GM08714 (cell line): ENCODE measurements around the gene VIM.

Experiments used
- H3K4me3 ChIP-seq: fragments of 200-500 bp; sonication (Bioruptor generic); 2 replicates; pipeline ENCODE4 v1.5.1; 2014; ENCODE audit warnings: mild to moderate bottlenecking, low read length, inconsistent platforms
- ZNF274 ChIP-seq: IDR thresholded peaks from 2 replicates; pipeline ENCODE4 v1.6.1; 2012; ENCODE audit warnings: mild to moderate bottlenecking, low read depth, low read length

VIM gene

GRCh38 chr10:17232276-17232960 is 4.4 kb downstream of the VIM start:
- no peak for TF ChIP-seq ZNF274
- no peak overlapping the region; the same call in 1 of the 2 replicates for H3K4me3 ChIP-seq

- TF ChIP-seq ZNF274: no peak
- H3K4me3 ChIP-seq: no peak overlapping the region
Measured at GRCh38 chr10:17233286-17233991, 5.4 kb downstream of the VIM start.

GRCh38 chr10:17234431-17234945 is 6.4 kb downstream of the VIM start:
- TF ChIP-seq ZNF274: no peak
- H3K4me3 ChIP-seq: no peak overlapping the region

- TF ChIP-seq ZNF274: no peak
- no peak overlapping the region for H3K4me3 ChIP-seq
Measured at GRCh38 chr10:17235136-17235535, 7.1 kb downstream of the VIM start.

GRCh38 chr10:17236468-17237148 is 8.6 kb downstream of the VIM start:
- no peak overlapping the region for H3K4me3 ChIP-seq
- TF ChIP-seq ZNF274: no peak

- no peak for TF ChIP-seq ZNF274
- H3K4me3 ChIP-seq: no peak overlapping the region
Measured at GRCh38 chr10:17237149-17237527, 9.1 kb downstream of the VIM start.

GRCh38 chr10:17237915-17238444 is 9.9 kb downstream of the VIM start:
- no peak overlapping the region for H3K4me3 ChIP-seq
- TF ChIP-seq ZNF274: no peak

GRCh38 chr10:17238445-17239291 is 10.6 kb downstream of the VIM start:
- H3K4me3 ChIP-seq: no peak overlapping the region
- no peak for TF ChIP-seq ZNF274

GRCh38 chr10:17239345-17240085 is 11.5 kb downstream of the VIM start:
- no peak for TF ChIP-seq ZNF274
- no peak overlapping the region for H3K4me3 ChIP-seq

- no peak overlapping the region for H3K4me3 ChIP-seq
- no peak for TF ChIP-seq ZNF274
Measured at GRCh38 chr10:17240096-17240495, 12.1 kb downstream of the VIM start.

GRCh38 chr10:17240616-17241015 is 12.6 kb downstream of the VIM start:
- no peak for TF ChIP-seq ZNF274
- H3K4me3 ChIP-seq: no peak overlapping the region

GRCh38 chr10:17241611-17242333 is 13.7 kb downstream of the VIM start:
- H3K4me3 ChIP-seq: no peak overlapping the region
- no peak for TF ChIP-seq ZNF274
